ENCODE results near the gene CFAP161.

- TF ChIP-seq CTCF (IDR thresholded peaks at IDR 0.05; ENCODE audit: low read length) (no peak), EZH2 (IDR thresholded peaks at IDR 0.05; ENCODE audit: borderline replicate concordance, low read length) (no peak)
These were observed 63.2 kb downstream of the CFAP161 start for GRCh38 chr15:81197255-81197630.

Data from OCI-LY1 (cell line).